K562 (cell line): ENCODE measurements around the gene NET1. TPM values are rescaled to one million over a fixed set of nuclear protein-coding genes. Genes with fewer than 3 reads are reported as not detected.
A peak's percentile ranks its signal among the peaks of the same experiment; 100 is the strongest.

Source experiments
- ARID3A ChIP-seq: IDR thresholded peaks from 2 replicates; pipeline ENCODE4 v1.6.1; 2012; ENCODE audit warnings: low read depth, low read length, improper control_type of control experiment, borderline replicate concordance
- ELK1 ChIP-seq: sonication (generic); formaldehyde crosslinking; IDR thresholded peaks from 2 replicates; pipeline ENCODE4 v1.8.1; 2022; ENCODE audit warnings: missing genetic modification reagents
- EP400 ChIP-seq: fragments of 450-650 bp; IDR thresholded peaks from 2 replicates; pipeline ENCODE4 v1.6.1; 2017; ENCODE audit warnings: antibody characterized with exemption, mild to moderate bottlenecking, moderate library complexity
- HEY1 ChIP-seq: fragments of 250-450 bp; sonication (Bioruptor Pico); IDR thresholded peaks from 2 replicates; pipeline ENCODE4 v1.5.0; 2020; ENCODE audit warnings: mild to moderate bottlenecking, moderate library complexity, borderline replicate concordance
- HNRNPH1 ChIP-seq: fragments of 200-400 bp; formaldehyde crosslinking; optimal IDR thresholded peaks from 2 replicates; pipeline ENCODE3; 2017; ENCODE audit warnings: low read depth, mild to moderate bottlenecking, low read length, moderate library complexity
- PBX2 ChIP-seq, 2 experiments: IDR thresholded peaks in 1 of 2; conservative IDR thresholded peaks in 1 of 2; 2 replicates each; pipeline ENCODE4 v1.6.1; 2016; ENCODE audit warnings: low read depth in 2 of 2, mild to moderate bottlenecking in 1 of 2, missing compliant biosample characterization in 1 of 2, missing genetic modification characterization in 1 of 2, moderate library complexity in 1 of 2
- POLR3G ChIP-seq: IDR thresholded peaks from 2 replicates; pipeline ENCODE4 v1.6.1; 2011; ENCODE audit not compliant: insufficient read length, insufficient replicate concordance; ENCODE audit errors: extremely low read depth
- SLC30A9 ChIP-seq: fragments of 250-450 bp; sonication (Bioruptor Pico); IDR thresholded peaks from 2 replicates; pipeline ENCODE4 v1.8.0; 2022; ENCODE audit warnings: mild to moderate bottlenecking, moderate library complexity
- SRSF7 ChIP-seq: fragments of 200-400 bp; formaldehyde crosslinking; optimal IDR thresholded peaks from 2 replicates; pipeline ENCODE3; 2017; ENCODE audit warnings: mild to moderate bottlenecking, low read depth, low read length
- XRCC3 ChIP-seq: fragments of 450-650 bp; IDR thresholded peaks from 2 replicates; pipeline ENCODE4 v1.6.1; 2017; ENCODE audit warnings: mild to moderate bottlenecking, moderate library complexity
- ZBTB8A ChIP-seq: fragments of 450-650 bp; IDR thresholded peaks from 2 replicates; pipeline ENCODE4 v1.6.1; 2018; ENCODE audit warnings: mild to moderate bottlenecking, moderate library complexity; ENCODE audit not compliant: partially characterized antibody
- ZNF277 ChIP-seq: fragments of 250-450 bp; sonication (Bioruptor Pico); IDR thresholded peaks from 2 replicates; pipeline ENCODE4 v1.8.0; 2022; ENCODE audit warnings: inconsistent platforms, mild to moderate bottlenecking, moderate library complexity, borderline replicate concordance
- ZNF764 ChIP-seq: fragments of 250-450 bp; sonication (Bioruptor Pico); IDR thresholded peaks from 2 replicates; pipeline ENCODE4 v1.4.0; 2020; ENCODE audit warnings: low read depth, mild to moderate bottlenecking, moderate library complexity
- polyA plus RNA-seq, 8 experiments: library from polyadenylated mRNA; depleted of rRNA in 4 of 8; stranded (reverse) in 5 of 8; unstranded in 3 of 8; fragments of >200 nt; fragmentation: Nextera tagmentation in 2 of 8; fragmentation: Illumina TruSeq in 1 of 8; extraction: Ambion mirVana in 2 of 8; extraction: Trizol in 1 of 8; gene quantifications; 2 replicates each; pipeline versions ENCODE4 v1.2.1 to v1.2.3, GENCODE V29; 2011 to 2014; ENCODE audit warnings: inconsistent platforms in 1 of 8, missing spikeins in 1 of 8
- total RNA-seq, 7 experiments: library from RNA; depleted of rRNA in 6 of 7; stranded (reverse); fragments of >200 nt in 6 of 7; fragmentation: Illumina TruSeq in 2 of 7; extraction: Trizol in 2 of 7; gene quantifications; 2 replicates each; pipeline versions ENCODE4 v1.2.1 to v1.2.3, GENCODE V29; 2011 to 2021; ENCODE audit warnings: low replicate concordance in 1 of 7
- TF ChIP-seq, protein P1 (sequence below): fragments of 450-650 bp; IDR thresholded peaks from 2 replicates; pipeline ENCODE4 v1.7.0; 2016; ENCODE audit warnings: borderline replicate concordance

Gene NET1
- total and polyA plus RNA-seq, 9 of the 15 experiments (the other 6 are each of a cell fraction or from before 2014, with no cell fraction given): 47.4 to 258 (median 106) TPM

GRCh38 chr10:5479481-5480161, 67.3 kb downstream of the NET1 start (continued):
- TF ChIP-seq PBX2 (CRISPR knock-in tag; IDR thresholded peaks at IDR 0.05; ENCODE audit: low read depth) (no peak), PBX2 (tag; conservative IDR thresholded peaks at IDR 0.05; ENCODE audit: low read depth) (no peak), ELK1 (CRISPR knock-in tag) (no peak), ARID3A (no peak), ZNF277 (CRISPR knock-in tag) (no peak), SLC30A9 (no peak), HNRNPH1 (no peak), SRSF7 (no peak), XRCC3 (no peak), HEY1 (CRISPR knock-in tag) (peak; percentile 42; the same call in 1 of the 2 replicates), ZNF764 (CRISPR knock-in tag) (no peak), EP400 (no peak; the same call in 1 of the 2 replicates), POLR3G (no peak), ZBTB8A (no peak)
- TF ChIP-seq, protein P1, sequence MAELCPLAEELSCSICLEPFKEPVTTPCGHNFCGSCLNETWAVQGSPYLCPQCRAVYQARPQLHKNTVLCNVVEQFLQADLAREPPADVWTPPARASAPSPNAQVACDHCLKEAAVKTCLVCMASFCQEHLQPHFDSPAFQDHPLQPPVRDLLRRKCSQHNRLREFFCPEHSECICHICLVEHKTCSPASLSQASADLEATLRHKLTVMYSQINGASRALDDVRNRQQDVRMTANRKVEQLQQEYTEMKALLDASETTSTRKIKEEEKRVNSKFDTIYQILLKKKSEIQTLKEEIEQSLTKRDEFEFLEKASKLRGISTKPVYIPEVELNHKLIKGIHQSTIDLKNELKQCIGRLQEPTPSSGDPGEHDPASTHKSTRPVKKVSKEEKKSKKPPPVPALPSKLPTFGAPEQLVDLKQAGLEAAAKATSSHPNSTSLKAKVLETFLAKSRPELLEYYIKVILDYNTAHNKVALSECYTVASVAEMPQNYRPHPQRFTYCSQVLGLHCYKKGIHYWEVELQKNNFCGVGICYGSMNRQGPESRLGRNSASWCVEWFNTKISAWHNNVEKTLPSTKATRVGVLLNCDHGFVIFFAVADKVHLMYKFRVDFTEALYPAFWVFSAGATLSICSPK: no peak
